ENCODE data around the gene SIGLEC7. TPM values are rescaled to one million over a fixed set of nuclear protein-coding genes. Genes with fewer than 3 reads are reported as not detected.

SIGLEC7 gene
- polyA plus RNA-seq, 1 of the 3 experiments (the other 2 are of a cell fraction): not detected

DNA sequence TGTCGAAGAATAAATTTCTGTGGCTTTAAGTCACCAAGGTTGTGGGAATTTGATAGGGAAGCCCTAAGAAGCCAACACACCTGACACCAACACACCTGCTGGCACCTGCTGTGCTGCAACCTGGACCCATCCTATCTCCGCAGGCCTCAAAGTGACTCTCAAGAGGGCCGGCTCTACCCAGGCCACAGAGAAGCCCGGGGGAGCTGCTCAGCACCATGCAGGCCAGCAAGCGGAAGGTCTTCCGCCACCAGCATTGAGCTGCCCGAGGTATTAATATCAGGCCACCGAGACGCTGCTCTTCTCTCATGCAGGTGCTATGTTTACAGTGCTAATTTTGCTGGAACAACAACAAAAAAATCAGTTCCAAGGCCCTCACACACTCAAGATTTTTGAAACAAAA is 50.6 kb downstream of the SIGLEC7 start:
- no peak for DNase-seq
- H3K4me3 ChIP-seq (ENCODE audit: low read depth in 2 of 2, low read length in 1 of 2): no peak overlapping the region
- no peak overlapping the region for H3K4me2 ChIP-seq
- ChIA-PET POLR2A (no interaction called here), CTCF (no interaction called here)
- no peak overlapping the region for H3K27ac ChIP-seq (ENCODE audit: low read depth in 2 of 2, low read length in 1 of 2)
- H3F3A ChIP-seq (replicated peaks; ENCODE audit: insufficient read depth): no peaks in the 10 kb centered on the region
- H3K27me3 ChIP-seq (ENCODE audit: insufficient read depth): peaks cover 75% of the 10 kb centered on the region
- TF ChIP-seq, protein P1, sequence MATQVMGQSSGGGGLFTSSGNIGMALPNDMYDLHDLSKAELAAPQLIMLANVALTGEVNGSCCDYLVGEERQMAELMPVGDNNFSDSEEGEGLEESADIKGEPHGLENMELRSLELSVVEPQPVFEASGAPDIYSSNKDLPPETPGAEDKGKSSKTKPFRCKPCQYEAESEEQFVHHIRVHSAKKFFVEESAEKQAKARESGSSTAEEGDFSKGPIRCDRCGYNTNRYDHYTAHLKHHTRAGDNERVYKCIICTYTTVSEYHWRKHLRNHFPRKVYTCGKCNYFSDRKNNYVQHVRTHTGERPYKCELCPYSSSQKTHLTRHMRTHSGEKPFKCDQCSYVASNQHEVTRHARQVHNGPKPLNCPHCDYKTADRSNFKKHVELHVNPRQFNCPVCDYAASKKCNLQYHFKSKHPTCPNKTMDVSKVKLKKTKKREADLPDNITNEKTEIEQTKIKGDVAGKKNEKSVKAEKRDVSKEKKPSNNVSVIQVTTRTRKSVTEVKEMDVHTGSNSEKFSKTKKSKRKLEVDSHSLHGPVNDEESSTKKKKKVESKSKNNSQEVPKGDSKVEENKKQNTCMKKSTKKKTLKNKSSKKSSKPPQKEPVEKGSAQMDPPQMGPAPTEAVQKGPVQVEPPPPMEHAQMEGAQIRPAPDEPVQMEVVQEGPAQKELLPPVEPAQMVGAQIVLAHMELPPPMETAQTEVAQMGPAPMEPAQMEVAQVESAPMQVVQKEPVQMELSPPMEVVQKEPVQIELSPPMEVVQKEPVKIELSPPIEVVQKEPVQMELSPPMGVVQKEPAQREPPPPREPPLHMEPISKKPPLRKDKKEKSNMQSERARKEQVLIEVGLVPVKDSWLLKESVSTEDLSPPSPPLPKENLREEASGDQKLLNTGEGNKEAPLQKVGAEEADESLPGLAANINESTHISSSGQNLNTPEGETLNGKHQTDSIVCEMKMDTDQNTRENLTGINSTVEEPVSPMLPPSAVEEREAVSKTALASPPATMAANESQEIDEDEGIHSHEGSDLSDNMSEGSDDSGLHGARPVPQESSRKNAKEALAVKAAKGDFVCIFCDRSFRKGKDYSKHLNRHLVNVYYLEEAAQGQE (IDR thresholded peaks at IDR 0.05; ENCODE audit: low read depth, low read length): no peak
- TF ChIP-seq RAD21 (IDR thresholded peaks at IDR 0.05; ENCODE audit: low read length): no peak
- TF ChIP-seq SMC3 (IDR thresholded peaks at IDR 0.05; ENCODE audit: low read depth, low read length): no peak
- no peak for TF ChIP-seq TEAD4 (IDR thresholded peaks at IDR 0.05; ENCODE audit: borderline replicate concordance, insufficient read depth)
- TF ChIP-seq CHD2 (IDR thresholded peaks at IDR 0.05; ENCODE audit: low read length, partially characterized antibody): no peak
- no peak for TF ChIP-seq RXRA (IDR thresholded peaks at IDR 0.05; ENCODE audit: borderline replicate concordance, low read depth)
- TF ChIP-seq NRF1 (IDR thresholded peaks at IDR 0.05; ENCODE audit: low read depth, low read length): no peak
- no peak for TF ChIP-seq MXI1 (IDR thresholded peaks at IDR 0.05; ENCODE audit: low read depth, low read length)
- TF ChIP-seq, protein P2, sequence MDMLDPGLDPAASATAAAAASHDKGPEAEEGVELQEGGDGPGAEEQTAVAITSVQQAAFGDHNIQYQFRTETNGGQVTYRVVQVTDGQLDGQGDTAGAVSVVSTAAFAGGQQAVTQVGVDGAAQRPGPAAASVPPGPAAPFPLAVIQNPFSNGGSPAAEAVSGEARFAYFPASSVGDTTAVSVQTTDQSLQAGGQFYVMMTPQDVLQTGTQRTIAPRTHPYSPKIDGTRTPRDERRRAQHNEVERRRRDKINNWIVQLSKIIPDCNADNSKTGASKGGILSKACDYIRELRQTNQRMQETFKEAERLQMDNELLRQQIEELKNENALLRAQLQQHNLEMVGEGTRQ (IDR thresholded peaks at IDR 0.05; ENCODE audit: borderline replicate concordance, low read depth, low read length): no peak
- no peak for TF ChIP-seq FOSL2 (IDR thresholded peaks at IDR 0.05; ENCODE audit: borderline replicate concordance, low read depth)
- no peak for TF ChIP-seq ELF1 (IDR thresholded peaks at IDR 0.05)
- TF ChIP-seq, protein P3, sequence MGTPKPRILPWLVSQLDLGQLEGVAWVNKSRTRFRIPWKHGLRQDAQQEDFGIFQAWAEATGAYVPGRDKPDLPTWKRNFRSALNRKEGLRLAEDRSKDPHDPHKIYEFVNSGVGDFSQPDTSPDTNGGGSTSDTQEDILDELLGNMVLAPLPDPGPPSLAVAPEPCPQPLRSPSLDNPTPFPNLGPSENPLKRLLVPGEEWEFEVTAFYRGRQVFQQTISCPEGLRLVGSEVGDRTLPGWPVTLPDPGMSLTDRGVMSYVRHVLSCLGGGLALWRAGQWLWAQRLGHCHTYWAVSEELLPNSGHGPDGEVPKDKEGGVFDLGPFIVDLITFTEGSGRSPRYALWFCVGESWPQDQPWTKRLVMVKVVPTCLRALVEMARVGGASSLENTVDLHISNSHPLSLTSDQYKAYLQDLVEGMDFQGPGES (IDR thresholded peaks at IDR 0.05; ENCODE audit: low read depth, low read length): no peak
- TF ChIP-seq MEF2A (IDR thresholded peaks at IDR 0.05; ENCODE audit: borderline replicate concordance, low read depth): no peak
- TF ChIP-seq YY1 (IDR thresholded peaks at IDR 0.05; ENCODE audit: low read depth): no peak
- no peak overlapping the region for H2AFZ ChIP-seq (ENCODE audit: low read depth)
- no peaks in the 10 kb centered on the region for H3K4me1 ChIP-seq (ENCODE audit: control insufficient read depth in 1 of 2, insufficient read depth in 2 of 2, low read depth in 1 of 2, low read length in 1 of 2)
- H4K20me1 ChIP-seq (ENCODE audit: insufficient read depth): no peaks in the 10 kb centered on the region
- WGBS (ENCODE audit: low lambda C conversion rate): 23% methylated on average over 9 of the region's 9 CpGs
- H3K9me2 ChIP-seq: no peaks in the 10 kb centered on the region
- H3K9me3 ChIP-seq: no peaks in the 10 kb centered on the region
- no peaks in the 10 kb centered on the region for H3K36me3 ChIP-seq (replicated peaks in 1 of 2; ENCODE audit: control insufficient read depth in 1 of 2, insufficient read depth in 2 of 2, low read length in 1 of 2)
- H3K79me2 ChIP-seq (ENCODE audit: insufficient read depth): no peaks in the 10 kb centered on the region
- H3K9ac ChIP-seq: no peak overlapping the region

Data from SK-N-SH (cell line).